HCT116 (cell line): ENCODE results near the gene TTLL3. TPM values are rescaled to one million over a fixed set of nuclear protein-coding genes. Genes with fewer than 3 reads are reported as not detected.

Experiments
- ATAC-seq: fragments of 200-7000 bp; cut with Tn5 transposase; 2 replicates; pipeline ENCODE4 v1.9.1; 2020; ENCODE audit warnings: mild to moderate bottlenecking, moderate library complexity
- BruUV-seq: library from RNA; stranded (reverse); fragments of 400-500 nt; replicated peaks from 2 replicates; lab custom pipeline; 2021; lab: Mats Ljungman, UMichigan
- CTCF ChIA-PET: fragments of 300-600 bp; sonication (Branson Sonifier 250); formaldehyde crosslinking; loops from one replicate; lab custom pipeline; 2021; ENCODE audit warnings: antibody characterized with exemption; lab: Charles Lee
- POLR2A ChIA-PET: fragments of 300-600, 350-600 bp; sonication (Branson Sonifier 250); formaldehyde crosslinking; loops from one replicate; lab custom pipeline; 2021; ENCODE audit warnings: antibody characterized with exemption; lab: Charles Lee
- RAD21 ChIA-PET, 2 experiments: fragments of 300-600 bp; sonication (Branson Sonifier 250); formaldehyde crosslinking; loops; one replicate each; lab custom pipeline; 2023; ENCODE audit warnings: low total read pairs in 2 of 2; ENCODE audit not compliant: uncharacterized antibody in 2 of 2, unreplicated experiment in 2 of 2, low non-redundant PET in 1 of 2; lab: Charles Lee
- DNase-seq: peaks from one replicate; pipeline ENCODE4 v3.0.0-alpha.2; 2010; ENCODE audit warnings: low read depth, low spot score
- H2AFZ ChIP-seq: fragments of 200-600 bp; shearing (Covaris generic), sonication (generic); 2 replicates; pipeline ENCODE4 v1.6.1; 2017; ENCODE audit warnings: low read depth, mixed run types, mixed read lengths, antibody characterized with exemption, low read length; ENCODE audit not compliant: poor library complexity, severe bottlenecking
- H3K27ac ChIP-seq: 2 replicates; pipeline ENCODE4 v1.5.1; 2012; ENCODE audit warnings: low read depth, low read length
- H3K27me3 ChIP-seq: fragments of 200-600 bp; sonication (generic); 2 replicates; pipeline ENCODE4 v1.6.1; 2016; ENCODE audit warnings: mixed run types, low read length, mixed read lengths; ENCODE audit not compliant: insufficient read depth
- H3K36me3 ChIP-seq, 2 experiments: fragments of 200-500 bp in 1 of 2; fragments of 200-600 bp in 1 of 2; sonication (Bioruptor generic) in 1 of 2; sonication (generic) in 1 of 2; 2 replicates each; pipeline versions ENCODE4 v1.5.1 to v1.6.1; 2014 to 2016; ENCODE audit warnings: low read length in 2 of 2, inconsistent platforms in 1 of 2, mixed read lengths in 1 of 2, mixed run types in 1 of 2; ENCODE audit not compliant: insufficient read depth in 2 of 2, control insufficient read depth in 1 of 2
- H3K4me1 ChIP-seq, 2 experiments: fragments of 200-600 bp in 1 of 2; sonication (generic) in 1 of 2; 2 replicates each; pipeline versions ENCODE4 v1.5.1 to v1.6.1; 2012 to 2017; ENCODE audit warnings: low read length in 2 of 2, inconsistent platforms in 1 of 2, mild to moderate bottlenecking in 1 of 2, mixed read lengths in 1 of 2, mixed run types in 1 of 2, moderate library complexity in 1 of 2; ENCODE audit not compliant: insufficient read depth in 2 of 2, control insufficient read depth in 1 of 2
- H3K4me2 ChIP-seq: fragments of 200-600 bp; sonication (generic); 2 replicates; pipeline ENCODE4 v1.6.1; 2017; ENCODE audit warnings: mixed run types, low read length, mixed read lengths
- H3K4me3 ChIP-seq, 2 experiments: fragments of 200-600 bp in 1 of 2; sonication (generic) in 1 of 2; replicated peaks in 1 of 2; 2 replicates each; pipeline ENCODE4 v1.5.1; 2011 to 2016; ENCODE audit warnings: low read length in 2 of 2, control low read depth in 1 of 2, low read depth in 1 of 2, mild to moderate bottlenecking in 1 of 2, mixed read lengths in 1 of 2, mixed run types in 1 of 2
- H3K79me2 ChIP-seq: fragments of 200-600 bp; sonication (generic); 2 replicates; pipeline ENCODE4 v1.6.1; 2017; ENCODE audit warnings: mild to moderate bottlenecking, mixed run types, low read length, moderate library complexity, mixed read lengths; ENCODE audit not compliant: insufficient read depth
- H3K9ac ChIP-seq: fragments of 200-600 bp; sonication (generic); 2 replicates; pipeline ENCODE4 v1.6.1; 2016; ENCODE audit warnings: low read length, mixed read lengths
- H3K9me2 ChIP-seq: fragments of 200-600 bp; sonication (generic), shearing (Covaris generic); 2 replicates; pipeline ENCODE4 v1.6.1; 2017; ENCODE audit warnings: mixed run types, mild to moderate bottlenecking, moderate library complexity; ENCODE audit not compliant: insufficient read depth
- H3K9me3 ChIP-seq, 2 experiments: fragments of 200-500 bp in 1 of 2; fragments of 200-600 bp in 1 of 2; sonication (Bioruptor generic) in 1 of 2; sonication (generic) in 1 of 2; 2 replicates each; pipeline ENCODE4 v1.6.1; 2014 to 2017; ENCODE audit warnings: low read length in 2 of 2, mixed read lengths in 2 of 2, inconsistent platforms in 1 of 2, low read depth in 1 of 2, mild to moderate bottlenecking in 1 of 2, mixed run types in 1 of 2, moderate library complexity in 1 of 2; ENCODE audit not compliant: control insufficient read depth in 1 of 2, insufficient read depth in 1 of 2
- H4K20me1 ChIP-seq: fragments of 200-600 bp; sonication (generic), shearing (Covaris generic); 2 replicates; pipeline ENCODE4 v1.6.1; 2017; ENCODE audit warnings: mixed run types, mild to moderate bottlenecking, moderate library complexity; ENCODE audit not compliant: insufficient read depth
- CBX3 ChIP-seq: IDR thresholded peaks from 2 replicates; pipeline ENCODE4 v1.6.1; 2012; ENCODE audit warnings: low read depth
- CEBPB ChIP-seq: IDR thresholded peaks from 2 replicates; pipeline ENCODE4 v1.6.1; 2012; ENCODE audit warnings: low read depth
- EGR1 ChIP-seq: IDR thresholded peaks from 2 replicates; pipeline ENCODE4 v1.6.1; 2012; ENCODE audit warnings: low read depth
- ELF1 ChIP-seq: IDR thresholded peaks from 2 replicates; pipeline ENCODE4 v1.6.1; 2012; ENCODE audit warnings: low read depth, borderline replicate concordance
- EZH2 ChIP-seq: fragments of 200-600 bp; sonication (generic); IDR thresholded peaks from 2 replicates; pipeline ENCODE4 v1.6.1; 2017; ENCODE audit warnings: antibody characterized with exemption, mixed run types
- EZH2phosphoT487 ChIP-seq: fragments of 200-600 bp; IDR thresholded peaks from 2 replicates; pipeline ENCODE4 v1.6.1; 2018; ENCODE audit warnings: antibody characterized with exemption, borderline replicate concordance
- FOSL1 ChIP-seq: IDR thresholded peaks from 2 replicates; pipeline ENCODE4 v1.6.1; 2012; ENCODE audit warnings: low read depth
- JUND ChIP-seq: IDR thresholded peaks from 2 replicates; pipeline ENCODE4 v1.6.1; 2012
- POLR2A ChIP-seq: IDR thresholded peaks from 2 replicates; pipeline ENCODE4 v1.7.0; 2011; ENCODE audit warnings: borderline replicate concordance; ENCODE audit not compliant: insufficient read depth, insufficient read length; ENCODE audit errors: extremely low read depth
- POLR2AphosphoS5 ChIP-seq: IDR thresholded peaks from 2 replicates; pipeline ENCODE4 v1.6.1; 2011; ENCODE audit warnings: mild to moderate bottlenecking, low read depth, low read length, moderate library complexity
- RAD21 ChIP-seq: IDR thresholded peaks from 2 replicates; pipeline ENCODE4 v1.6.1; 2012; ENCODE audit warnings: low read depth, mild to moderate bottlenecking
- SIN3A ChIP-seq: IDR thresholded peaks from 2 replicates; pipeline ENCODE4 v1.6.1; 2012; ENCODE audit warnings: low read depth
- SP1 ChIP-seq: IDR thresholded peaks from 2 replicates; pipeline ENCODE4 v1.6.1; 2012; ENCODE audit warnings: low read depth
- SRF ChIP-seq: IDR thresholded peaks from 2 replicates; pipeline ENCODE4 v1.6.1; 2012; ENCODE audit warnings: low read depth
- TCF7L2 ChIP-seq: IDR thresholded peaks from 2 replicates; pipeline ENCODE4 v1.7.0; 2011; ENCODE audit warnings: borderline replicate concordance, inconsistent platforms; ENCODE audit not compliant: insufficient read depth, insufficient read length; ENCODE audit errors: extremely low read depth
- YY1 ChIP-seq: IDR thresholded peaks from 2 replicates; pipeline ENCODE4 v1.6.1; 2011; ENCODE audit warnings: low read length, low read depth, moderate library complexity, mild to moderate bottlenecking; ENCODE audit not compliant: insufficient replicate concordance; ENCODE audit errors: extremely low read depth
- ZFX ChIP-seq: fragments of 450-650 bp; IDR thresholded peaks from 2 replicates; pipeline ENCODE4 v1.6.1; 2017
- intact Hi-C: fragments of 100-400 bp; cut with micrococcal nuclease; formaldehyde crosslinking; loops from 2 replicates; pipeline ENCODE4 v1.10.0; 2022
- total RNA-seq: library from RNA; stranded (reverse); gene quantifications from one replicate; pipeline ENCODE4 v1.2.1, GENCODE V29; 2021; ENCODE audit not compliant: unreplicated experiment
- TF ChIP-seq, protein P1 (sequence below), 3 experiments: fragments of 200-600 bp in 1 of 3; sonication (generic) in 1 of 3; IDR thresholded peaks in 2 of 3; conservative IDR thresholded peaks in 1 of 3; 2 replicates each; pipeline ENCODE4 v1.5.1; 2012 to 2017; ENCODE audit warnings: low read depth in 2 of 3, low read length in 2 of 3, antibody characterized with exemption in 1 of 3, borderline replicate concordance in 1 of 3, control low read depth in 1 of 3, mild to moderate bottlenecking in 1 of 3, mixed read lengths in 1 of 3, mixed run types in 1 of 3, moderate library complexity in 1 of 3; ENCODE audit not compliant: insufficient read depth in 1 of 3
- TF ChIP-seq, protein P2 (sequence below): IDR thresholded peaks from 2 replicates; pipeline ENCODE4 v1.6.1; 2011; ENCODE audit warnings: mild to moderate bottlenecking, low read length, moderate library complexity; ENCODE audit not compliant: insufficient replicate concordance; ENCODE audit errors: extremely low read depth
- TF ChIP-seq, protein P3 (sequence below): IDR thresholded peaks from 2 replicates; pipeline ENCODE4 v1.6.1; 2012; ENCODE audit warnings: low read depth

The TTLL3 gene
- total RNA-seq, 1 experiment from 2014 or later: 40.3 TPM

DNA sequence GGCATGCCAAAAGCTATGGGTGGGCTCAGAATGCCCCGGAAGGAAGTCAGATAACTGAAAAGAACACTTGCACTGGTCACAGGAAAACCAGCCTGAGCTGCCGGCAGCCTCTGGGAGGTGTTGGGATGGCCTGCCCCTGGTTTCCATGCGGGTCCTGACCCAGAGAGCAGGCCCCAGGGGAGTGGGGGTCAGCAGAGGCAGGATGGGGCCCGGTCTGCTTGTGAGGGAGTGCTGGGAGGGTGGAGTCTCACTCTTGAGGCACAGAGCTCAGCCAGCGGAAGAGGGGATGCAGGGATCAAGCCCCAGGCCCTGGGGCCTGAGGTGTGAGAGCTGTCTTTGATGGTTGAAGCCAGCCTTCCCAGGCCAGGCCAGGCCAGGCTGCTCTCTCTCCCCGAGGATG is 36.2 kb downstream of the TTLL3 start:
- RAD21 ChIA-PET: no interaction called here
- Histone ChIP-seq H4K20me1 (no peaks in the 10 kb centered on the region), H3K4me1 (peaks cover 0 to 15% of the 10 kb centered on the region in 2 experiments; a peak in 1 of 4 replicates), H3K9me2 (no peaks in the 10 kb centered on the region), H3K9me3 (no peaks in the 10 kb centered on the region; a peak in 1 of 4 replicates), H3K27ac (no peak overlapping the region), H3K9ac (no peak overlapping the region), H3K79me2 (peaks cover 7% of the 10 kb centered on the region; the same call in 1 of the 2 replicates), H3K27me3 (no peaks in the 10 kb centered on the region), H3K36me3 (peaks cover 4 to 7% of the 10 kb centered on the region in 2 experiments; a peak in 2 of 4 replicates), H3K4me3 (no peak overlapping the region), H3K4me2 (no peak overlapping the region), H2AFZ (no peak overlapping the region)
- ATAC-seq (no peak), DNase-seq (no peak)
- intact Hi-C loops: no loop called here
- no peak for TF ChIP-seq EGR1
- no peak for TF ChIP-seq POLR2A
- TF ChIP-seq CEBPB: no peak
- no peak for TF ChIP-seq SRF
- no peak for TF ChIP-seq FOSL1
- no peak for TF ChIP-seq EZH2phosphoT487
- no peak for TF ChIP-seq SIN3A
- TF ChIP-seq, protein P1, sequence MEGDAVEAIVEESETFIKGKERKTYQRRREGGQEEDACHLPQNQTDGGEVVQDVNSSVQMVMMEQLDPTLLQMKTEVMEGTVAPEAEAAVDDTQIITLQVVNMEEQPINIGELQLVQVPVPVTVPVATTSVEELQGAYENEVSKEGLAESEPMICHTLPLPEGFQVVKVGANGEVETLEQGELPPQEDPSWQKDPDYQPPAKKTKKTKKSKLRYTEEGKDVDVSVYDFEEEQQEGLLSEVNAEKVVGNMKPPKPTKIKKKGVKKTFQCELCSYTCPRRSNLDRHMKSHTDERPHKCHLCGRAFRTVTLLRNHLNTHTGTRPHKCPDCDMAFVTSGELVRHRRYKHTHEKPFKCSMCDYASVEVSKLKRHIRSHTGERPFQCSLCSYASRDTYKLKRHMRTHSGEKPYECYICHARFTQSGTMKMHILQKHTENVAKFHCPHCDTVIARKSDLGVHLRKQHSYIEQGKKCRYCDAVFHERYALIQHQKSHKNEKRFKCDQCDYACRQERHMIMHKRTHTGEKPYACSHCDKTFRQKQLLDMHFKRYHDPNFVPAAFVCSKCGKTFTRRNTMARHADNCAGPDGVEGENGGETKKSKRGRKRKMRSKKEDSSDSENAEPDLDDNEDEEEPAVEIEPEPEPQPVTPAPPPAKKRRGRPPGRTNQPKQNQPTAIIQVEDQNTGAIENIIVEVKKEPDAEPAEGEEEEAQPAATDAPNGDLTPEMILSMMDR (IDR thresholded peaks at IDR 0.05 in 2 of 3, conservative IDR thresholded peaks at IDR 0.05 in 1 of 3; ENCODE audit: borderline replicate concordance in 1 of 3, insufficient read depth in 1 of 3, low read depth in 2 of 3, low read length in 2 of 3): no peak
- TF ChIP-seq ZFX: no peak
- TF ChIP-seq ELF1: no peak
- TF ChIP-seq RAD21: no peak
- TF ChIP-seq TCF7L2: no peak
- TF ChIP-seq CBX3: no peak
- TF ChIP-seq SP1: no peak
- no peak for TF ChIP-seq JUND
- TF ChIP-seq YY1: no peak
- TF ChIP-seq, protein P2, sequence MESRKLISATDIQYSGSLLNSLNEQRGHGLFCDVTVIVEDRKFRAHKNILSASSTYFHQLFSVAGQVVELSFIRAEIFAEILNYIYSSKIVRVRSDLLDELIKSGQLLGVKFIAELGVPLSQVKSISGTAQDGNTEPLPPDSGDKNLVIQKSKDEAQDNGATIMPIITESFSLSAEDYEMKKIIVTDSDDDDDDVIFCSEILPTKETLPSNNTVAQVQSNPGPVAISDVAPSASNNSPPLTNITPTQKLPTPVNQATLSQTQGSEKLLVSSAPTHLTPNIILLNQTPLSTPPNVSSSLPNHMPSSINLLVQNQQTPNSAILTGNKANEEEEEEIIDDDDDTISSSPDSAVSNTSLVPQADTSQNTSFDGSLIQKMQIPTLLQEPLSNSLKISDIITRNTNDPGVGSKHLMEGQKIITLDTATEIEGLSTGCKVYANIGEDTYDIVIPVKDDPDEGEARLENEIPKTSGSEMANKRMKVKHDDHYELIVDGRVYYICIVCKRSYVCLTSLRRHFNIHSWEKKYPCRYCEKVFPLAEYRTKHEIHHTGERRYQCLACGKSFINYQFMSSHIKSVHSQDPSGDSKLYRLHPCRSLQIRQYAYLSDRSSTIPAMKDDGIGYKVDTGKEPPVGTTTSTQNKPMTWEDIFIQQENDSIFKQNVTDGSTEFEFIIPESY: no peak
- no peak for TF ChIP-seq POLR2AphosphoS5
- TF ChIP-seq EZH2: no peak
- TF ChIP-seq, protein P3, sequence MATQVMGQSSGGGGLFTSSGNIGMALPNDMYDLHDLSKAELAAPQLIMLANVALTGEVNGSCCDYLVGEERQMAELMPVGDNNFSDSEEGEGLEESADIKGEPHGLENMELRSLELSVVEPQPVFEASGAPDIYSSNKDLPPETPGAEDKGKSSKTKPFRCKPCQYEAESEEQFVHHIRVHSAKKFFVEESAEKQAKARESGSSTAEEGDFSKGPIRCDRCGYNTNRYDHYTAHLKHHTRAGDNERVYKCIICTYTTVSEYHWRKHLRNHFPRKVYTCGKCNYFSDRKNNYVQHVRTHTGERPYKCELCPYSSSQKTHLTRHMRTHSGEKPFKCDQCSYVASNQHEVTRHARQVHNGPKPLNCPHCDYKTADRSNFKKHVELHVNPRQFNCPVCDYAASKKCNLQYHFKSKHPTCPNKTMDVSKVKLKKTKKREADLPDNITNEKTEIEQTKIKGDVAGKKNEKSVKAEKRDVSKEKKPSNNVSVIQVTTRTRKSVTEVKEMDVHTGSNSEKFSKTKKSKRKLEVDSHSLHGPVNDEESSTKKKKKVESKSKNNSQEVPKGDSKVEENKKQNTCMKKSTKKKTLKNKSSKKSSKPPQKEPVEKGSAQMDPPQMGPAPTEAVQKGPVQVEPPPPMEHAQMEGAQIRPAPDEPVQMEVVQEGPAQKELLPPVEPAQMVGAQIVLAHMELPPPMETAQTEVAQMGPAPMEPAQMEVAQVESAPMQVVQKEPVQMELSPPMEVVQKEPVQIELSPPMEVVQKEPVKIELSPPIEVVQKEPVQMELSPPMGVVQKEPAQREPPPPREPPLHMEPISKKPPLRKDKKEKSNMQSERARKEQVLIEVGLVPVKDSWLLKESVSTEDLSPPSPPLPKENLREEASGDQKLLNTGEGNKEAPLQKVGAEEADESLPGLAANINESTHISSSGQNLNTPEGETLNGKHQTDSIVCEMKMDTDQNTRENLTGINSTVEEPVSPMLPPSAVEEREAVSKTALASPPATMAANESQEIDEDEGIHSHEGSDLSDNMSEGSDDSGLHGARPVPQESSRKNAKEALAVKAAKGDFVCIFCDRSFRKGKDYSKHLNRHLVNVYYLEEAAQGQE: no peak
- POLR2A ChIA-PET: no interaction called here
- no TSS peak for BruUV-seq
- CTCF ChIA-PET: interaction anchor here (1.1 kb wide), 1 partner anchor 100 kb away, joined by 5 read pairs; no protein-coding TSS in a partner anchor
